SK-N-MC (cell line): Measurements from ENCODE around the gene PPARGC1A.

ENCODE experiments used
- EZH2 ChIP-seq: fragments of 200-600 bp; sonication (generic); IDR thresholded peaks from one replicate; pipeline ENCODE4 v1.6.1; 2017; ENCODE audit warnings: antibody characterized with exemption
- POLR2AphosphoS5 ChIP-seq: IDR thresholded peaks from 2 replicates; pipeline ENCODE4 v1.6.1; 2012; ENCODE audit warnings: mild to moderate bottlenecking, low read depth, low read length, borderline replicate concordance

DNA sequence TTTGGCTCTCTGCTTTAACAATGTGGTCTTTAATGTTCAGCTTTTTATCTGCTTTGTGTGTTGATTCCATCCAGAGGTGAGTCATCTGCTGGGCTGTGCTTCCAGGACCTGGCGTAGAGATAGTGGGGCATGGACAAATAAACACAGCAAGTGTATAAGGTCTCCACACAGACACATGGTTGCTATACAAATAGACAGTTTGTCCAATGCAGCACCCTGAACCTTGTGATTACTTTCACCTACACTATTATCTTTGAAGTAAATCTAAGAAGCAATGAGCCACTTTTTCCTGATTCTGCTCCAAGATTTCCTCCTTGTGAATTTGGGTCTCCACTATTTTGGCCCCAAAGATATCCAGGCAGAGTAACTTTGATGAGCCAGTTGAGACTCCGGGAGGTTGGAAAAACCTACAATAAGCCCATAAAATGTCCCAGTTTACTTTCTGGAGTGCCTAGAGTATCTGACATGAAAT lies 12.1 kb downstream of the PPARGC1A start:
- TF ChIP-seq POLR2AphosphoS5 (no peak), EZH2 (no peak)
